Fibroblast of lung (primary cell): ENCODE data around the gene HHAT.
"Not testable (repeated sequence)": the region's sequence is repeated elsewhere in the genome, so short reads cannot be mapped to it uniquely, and the experiment has no call there.

Source experiments
- EZH2 ChIP-seq: IDR thresholded peaks from 2 replicates; pipeline ENCODE4 v1.5.1; 2012; ENCODE audit warnings: low read length, control low read depth, mild to moderate bottlenecking; ENCODE audit errors: missing control alignments
- TF ChIP-seq, protein P1 (sequence below), 2 donors: IDR thresholded peaks in 1 of 2; conservative IDR thresholded peaks in 1 of 2; 1 replicate in 1 of 2; 2 replicates in 1 of 2; pipeline ENCODE4 v1.5.1; 2011 to 2012; ENCODE audit warnings: low read length in 2 of 2, control low read depth in 1 of 2, inconsistent platforms in 1 of 2, low read depth in 1 of 2, mild to moderate bottlenecking in 1 of 2

DNA sequence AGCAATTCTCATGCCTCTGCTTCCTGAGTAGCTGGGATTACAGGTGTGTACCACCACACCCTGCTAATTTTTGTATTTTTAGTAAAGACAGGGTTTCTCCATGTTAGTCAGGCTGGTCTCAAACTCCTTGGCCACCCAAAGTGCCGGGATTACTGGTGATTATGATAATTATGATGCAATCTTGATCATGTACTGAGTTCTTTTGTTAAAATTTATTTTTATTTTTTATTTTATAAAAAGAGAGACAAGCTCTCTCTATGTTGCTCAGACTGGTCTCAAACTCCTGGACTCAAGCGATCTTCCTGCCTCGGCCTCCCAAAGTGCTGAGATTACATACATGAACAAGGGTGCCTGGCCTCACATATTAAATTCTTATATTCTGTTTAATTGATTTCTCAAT lies 25.6 kb downstream of the HHAT start:
- not testable (repeated sequence) for TF ChIP-seq EZH2
- TF ChIP-seq, protein P1, sequence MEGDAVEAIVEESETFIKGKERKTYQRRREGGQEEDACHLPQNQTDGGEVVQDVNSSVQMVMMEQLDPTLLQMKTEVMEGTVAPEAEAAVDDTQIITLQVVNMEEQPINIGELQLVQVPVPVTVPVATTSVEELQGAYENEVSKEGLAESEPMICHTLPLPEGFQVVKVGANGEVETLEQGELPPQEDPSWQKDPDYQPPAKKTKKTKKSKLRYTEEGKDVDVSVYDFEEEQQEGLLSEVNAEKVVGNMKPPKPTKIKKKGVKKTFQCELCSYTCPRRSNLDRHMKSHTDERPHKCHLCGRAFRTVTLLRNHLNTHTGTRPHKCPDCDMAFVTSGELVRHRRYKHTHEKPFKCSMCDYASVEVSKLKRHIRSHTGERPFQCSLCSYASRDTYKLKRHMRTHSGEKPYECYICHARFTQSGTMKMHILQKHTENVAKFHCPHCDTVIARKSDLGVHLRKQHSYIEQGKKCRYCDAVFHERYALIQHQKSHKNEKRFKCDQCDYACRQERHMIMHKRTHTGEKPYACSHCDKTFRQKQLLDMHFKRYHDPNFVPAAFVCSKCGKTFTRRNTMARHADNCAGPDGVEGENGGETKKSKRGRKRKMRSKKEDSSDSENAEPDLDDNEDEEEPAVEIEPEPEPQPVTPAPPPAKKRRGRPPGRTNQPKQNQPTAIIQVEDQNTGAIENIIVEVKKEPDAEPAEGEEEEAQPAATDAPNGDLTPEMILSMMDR (conservative IDR thresholded peaks at IDR 0.05 in 1 of 2, IDR thresholded peaks at IDR 0.05 in 1 of 2; ENCODE audit: low read depth in 1 of 2, low read length in 2 of 2) = not testable (repeated sequence)
